NCI-H2196 treated with DMSO at 0.1 percent for 48 hours (cell line): ENCODE measurements around the gene DAP3.

Experiments used
- DNase-seq: peaks from one replicate; lab custom pipeline; 2025; ENCODE audit not compliant: unreplicated experiment; lab: John Stamatoyannopoulos, UW

The DAP3 gene

GRCh38 chr1:155769257-155769656 is 80.4 kb downstream of the DAP3 start:
- no peak for DNase-seq

- DNase-seq = no peak
These were observed 84.3 kb downstream of the DAP3 start for GRCh38 chr1:155773221-155773620.

- no peak for DNase-seq
These were observed 87.5 kb downstream of the DAP3 start for GRCh38 chr1:155776414-155776813.

- DNase-seq = no peak
These were observed 88.7 kb downstream of the DAP3 start for GRCh38 chr1:155777582-155777981.
